ENCODE results near the gene SPPL2A.
"Not testable (repeated sequence)": the region's sequence is repeated elsewhere in the genome, so short reads cannot be mapped to it uniquely, and the experiment has no call there.

DNA sequence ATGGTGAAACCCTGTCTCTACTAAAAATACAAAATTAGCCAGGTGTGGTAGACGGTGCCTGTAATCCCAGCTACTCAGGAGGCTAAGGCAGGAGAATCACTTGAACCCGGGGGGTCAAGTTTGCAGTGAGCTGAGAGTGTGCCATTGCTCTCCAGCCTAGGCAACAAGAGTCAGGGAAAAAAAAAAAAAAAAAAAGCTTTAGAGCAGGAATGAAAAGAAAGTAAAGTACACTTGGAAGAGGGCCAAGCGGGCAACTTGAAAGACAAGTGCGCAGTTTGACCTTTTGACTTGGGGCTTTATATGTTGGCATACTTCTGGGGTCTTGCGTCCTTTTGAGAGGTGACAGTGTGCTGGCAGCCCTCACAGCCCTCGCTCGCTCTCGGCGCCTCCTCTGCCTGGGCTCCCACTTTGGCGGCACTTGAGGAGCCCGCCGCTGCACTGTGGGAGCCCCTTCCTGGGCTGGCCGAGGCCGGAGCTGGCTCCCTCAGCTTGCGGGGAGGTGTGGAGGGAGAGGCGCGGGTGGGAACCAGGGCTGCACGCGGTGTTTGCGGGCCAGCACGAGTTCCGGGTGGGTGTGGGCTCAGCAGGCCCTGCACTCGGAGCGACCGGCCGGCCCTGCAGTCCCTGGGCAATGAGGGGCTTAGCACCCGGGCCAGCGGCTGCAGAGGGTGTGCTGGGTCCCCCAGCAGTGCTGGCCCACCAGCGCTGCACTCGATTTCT lies 46.1 kb upstream of the SPPL2A start:
- TF ChIP-seq, protein P1, sequence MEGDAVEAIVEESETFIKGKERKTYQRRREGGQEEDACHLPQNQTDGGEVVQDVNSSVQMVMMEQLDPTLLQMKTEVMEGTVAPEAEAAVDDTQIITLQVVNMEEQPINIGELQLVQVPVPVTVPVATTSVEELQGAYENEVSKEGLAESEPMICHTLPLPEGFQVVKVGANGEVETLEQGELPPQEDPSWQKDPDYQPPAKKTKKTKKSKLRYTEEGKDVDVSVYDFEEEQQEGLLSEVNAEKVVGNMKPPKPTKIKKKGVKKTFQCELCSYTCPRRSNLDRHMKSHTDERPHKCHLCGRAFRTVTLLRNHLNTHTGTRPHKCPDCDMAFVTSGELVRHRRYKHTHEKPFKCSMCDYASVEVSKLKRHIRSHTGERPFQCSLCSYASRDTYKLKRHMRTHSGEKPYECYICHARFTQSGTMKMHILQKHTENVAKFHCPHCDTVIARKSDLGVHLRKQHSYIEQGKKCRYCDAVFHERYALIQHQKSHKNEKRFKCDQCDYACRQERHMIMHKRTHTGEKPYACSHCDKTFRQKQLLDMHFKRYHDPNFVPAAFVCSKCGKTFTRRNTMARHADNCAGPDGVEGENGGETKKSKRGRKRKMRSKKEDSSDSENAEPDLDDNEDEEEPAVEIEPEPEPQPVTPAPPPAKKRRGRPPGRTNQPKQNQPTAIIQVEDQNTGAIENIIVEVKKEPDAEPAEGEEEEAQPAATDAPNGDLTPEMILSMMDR (IDR thresholded peaks at IDR 0.05; ENCODE audit: low read length): not testable (repeated sequence)
- TF ChIP-seq EZH2 (IDR thresholded peaks at IDR 0.05; ENCODE audit: borderline replicate concordance, low read length): not testable (repeated sequence)

All from OCI-LY1 (cell line).